ENCODE measurements around the gene EEF1AKMT1. TPM values are rescaled to one million over a fixed set of nuclear protein-coding genes. Genes with fewer than 3 reads are reported as not detected.
A peak's percentile ranks its signal among the peaks of the same experiment; 100 is the strongest.

Gene EEF1AKMT1
- total and polyA plus RNA-seq, 10 of the 15 experiments (the other 5 are each of a cell fraction or from before 2014, with no cell fraction given): 7.9 to 44.5 (median 11.0) TPM

DNA sequence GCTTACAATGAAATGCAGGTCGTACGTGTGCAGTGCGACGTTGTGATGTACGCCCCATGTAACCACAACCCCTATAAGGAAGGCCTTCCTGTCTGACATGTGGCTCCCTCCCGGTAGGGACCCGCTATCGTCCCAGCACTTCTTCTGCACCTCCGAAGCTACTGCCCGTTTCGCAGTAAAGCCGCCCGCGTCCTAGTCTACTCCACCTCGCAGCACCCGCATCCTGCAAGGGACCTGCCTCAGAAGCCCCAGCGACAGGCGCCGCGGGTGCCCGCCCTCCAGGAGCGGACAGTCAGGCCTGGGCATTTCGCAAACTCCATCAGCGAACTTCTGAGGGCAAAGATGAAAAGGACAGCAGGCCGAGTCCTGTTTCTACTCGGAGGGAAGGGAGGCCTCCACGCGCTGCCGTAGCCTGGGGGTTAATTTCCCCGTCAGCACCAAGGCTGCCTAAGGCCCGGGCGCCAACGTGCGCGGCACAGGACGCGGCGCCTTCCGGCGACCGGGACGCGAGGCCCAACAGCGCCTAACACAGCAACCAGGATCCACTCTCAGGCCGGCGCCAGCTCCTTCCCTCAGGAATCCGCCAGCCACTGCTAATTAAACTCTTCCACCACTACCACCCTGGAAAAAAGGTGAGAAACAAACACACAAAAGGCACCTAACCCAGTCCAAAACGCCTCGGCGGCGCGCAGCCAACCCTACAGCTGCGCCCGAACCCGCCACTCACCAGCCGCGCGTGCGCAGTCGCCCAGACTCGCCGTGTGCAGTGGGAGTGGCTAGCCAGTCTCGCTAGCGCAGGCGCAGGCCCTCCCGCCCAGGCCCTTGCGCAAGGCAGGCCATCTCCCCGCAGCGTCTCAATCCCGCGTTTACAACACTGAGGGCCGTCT lies at the start of gene EEF1AKMT1 (continued):
- TF ChIP-seq, protein P1, sequence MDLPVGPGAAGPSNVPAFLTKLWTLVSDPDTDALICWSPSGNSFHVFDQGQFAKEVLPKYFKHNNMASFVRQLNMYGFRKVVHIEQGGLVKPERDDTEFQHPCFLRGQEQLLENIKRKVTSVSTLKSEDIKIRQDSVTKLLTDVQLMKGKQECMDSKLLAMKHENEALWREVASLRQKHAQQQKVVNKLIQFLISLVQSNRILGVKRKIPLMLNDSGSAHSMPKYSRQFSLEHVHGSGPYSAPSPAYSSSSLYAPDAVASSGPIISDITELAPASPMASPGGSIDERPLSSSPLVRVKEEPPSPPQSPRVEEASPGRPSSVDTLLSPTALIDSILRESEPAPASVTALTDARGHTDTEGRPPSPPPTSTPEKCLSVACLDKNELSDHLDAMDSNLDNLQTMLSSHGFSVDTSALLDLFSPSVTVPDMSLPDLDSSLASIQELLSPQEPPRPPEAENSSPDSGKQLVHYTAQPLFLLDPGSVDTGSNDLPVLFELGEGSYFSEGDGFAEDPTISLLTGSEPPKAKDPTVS (IDR thresholded peaks at IDR 0.05; ENCODE audit: low read depth, low read length): no peak
- TF ChIP-seq, protein P2, sequence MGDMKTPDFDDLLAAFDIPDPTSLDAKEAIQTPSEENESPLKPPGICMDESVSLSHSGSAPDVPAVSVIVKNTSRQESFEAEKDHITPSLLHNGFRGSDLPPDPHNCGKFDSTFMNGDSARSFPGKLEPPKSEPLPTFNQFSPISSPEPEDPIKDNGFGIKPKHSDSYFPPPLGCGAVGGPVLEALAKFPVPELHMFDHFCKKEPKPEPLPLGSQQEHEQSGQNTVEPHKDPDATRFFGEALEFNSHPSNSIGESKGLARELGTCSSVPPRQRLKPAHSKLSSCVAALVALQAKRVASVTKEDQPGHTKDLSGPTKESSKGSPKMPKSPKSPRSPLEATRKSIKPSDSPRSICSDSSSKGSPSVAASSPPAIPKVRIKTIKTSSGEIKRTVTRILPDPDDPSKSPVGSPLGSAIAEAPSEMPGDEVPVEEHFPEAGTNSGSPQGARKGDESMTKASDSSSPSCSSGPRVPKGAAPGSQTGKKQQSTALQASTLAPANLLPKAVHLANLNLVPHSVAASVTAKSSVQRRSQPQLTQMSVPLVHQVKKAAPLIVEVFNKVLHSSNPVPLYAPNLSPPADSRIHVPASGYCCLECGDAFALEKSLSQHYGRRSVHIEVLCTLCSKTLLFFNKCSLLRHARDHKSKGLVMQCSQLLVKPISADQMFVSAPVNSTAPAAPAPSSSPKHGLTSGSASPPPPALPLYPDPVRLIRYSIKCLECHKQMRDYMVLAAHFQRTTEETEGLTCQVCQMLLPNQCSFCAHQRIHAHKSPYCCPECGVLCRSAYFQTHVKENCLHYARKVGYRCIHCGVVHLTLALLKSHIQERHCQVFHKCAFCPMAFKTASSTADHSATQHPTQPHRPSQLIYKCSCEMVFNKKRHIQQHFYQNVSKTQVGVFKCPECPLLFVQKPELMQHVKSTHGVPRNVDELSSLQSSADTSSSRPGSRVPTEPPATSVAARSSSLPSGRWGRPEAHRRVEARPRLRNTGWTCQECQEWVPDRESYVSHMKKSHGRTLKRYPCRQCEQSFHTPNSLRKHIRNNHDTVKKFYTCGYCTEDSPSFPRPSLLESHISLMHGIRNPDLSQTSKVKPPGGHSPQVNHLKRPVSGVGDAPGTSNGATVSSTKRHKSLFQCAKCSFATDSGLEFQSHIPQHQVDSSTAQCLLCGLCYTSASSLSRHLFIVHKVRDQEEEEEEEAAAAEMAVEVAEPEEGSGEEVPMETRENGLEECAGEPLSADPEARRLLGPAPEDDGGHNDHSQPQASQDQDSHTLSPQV (IDR thresholded peaks at IDR 0.05): no peak
- no peak for TF ChIP-seq RCOR1 (conservative IDR thresholded peaks at IDR 0.05; ENCODE audit: low read depth, low read length)
- TF ChIP-seq HDAC6 (IDR thresholded peaks at IDR 0.05; ENCODE audit: unreplicated experiment): peak; percentile 64
- TF ChIP-seq, protein P3, sequence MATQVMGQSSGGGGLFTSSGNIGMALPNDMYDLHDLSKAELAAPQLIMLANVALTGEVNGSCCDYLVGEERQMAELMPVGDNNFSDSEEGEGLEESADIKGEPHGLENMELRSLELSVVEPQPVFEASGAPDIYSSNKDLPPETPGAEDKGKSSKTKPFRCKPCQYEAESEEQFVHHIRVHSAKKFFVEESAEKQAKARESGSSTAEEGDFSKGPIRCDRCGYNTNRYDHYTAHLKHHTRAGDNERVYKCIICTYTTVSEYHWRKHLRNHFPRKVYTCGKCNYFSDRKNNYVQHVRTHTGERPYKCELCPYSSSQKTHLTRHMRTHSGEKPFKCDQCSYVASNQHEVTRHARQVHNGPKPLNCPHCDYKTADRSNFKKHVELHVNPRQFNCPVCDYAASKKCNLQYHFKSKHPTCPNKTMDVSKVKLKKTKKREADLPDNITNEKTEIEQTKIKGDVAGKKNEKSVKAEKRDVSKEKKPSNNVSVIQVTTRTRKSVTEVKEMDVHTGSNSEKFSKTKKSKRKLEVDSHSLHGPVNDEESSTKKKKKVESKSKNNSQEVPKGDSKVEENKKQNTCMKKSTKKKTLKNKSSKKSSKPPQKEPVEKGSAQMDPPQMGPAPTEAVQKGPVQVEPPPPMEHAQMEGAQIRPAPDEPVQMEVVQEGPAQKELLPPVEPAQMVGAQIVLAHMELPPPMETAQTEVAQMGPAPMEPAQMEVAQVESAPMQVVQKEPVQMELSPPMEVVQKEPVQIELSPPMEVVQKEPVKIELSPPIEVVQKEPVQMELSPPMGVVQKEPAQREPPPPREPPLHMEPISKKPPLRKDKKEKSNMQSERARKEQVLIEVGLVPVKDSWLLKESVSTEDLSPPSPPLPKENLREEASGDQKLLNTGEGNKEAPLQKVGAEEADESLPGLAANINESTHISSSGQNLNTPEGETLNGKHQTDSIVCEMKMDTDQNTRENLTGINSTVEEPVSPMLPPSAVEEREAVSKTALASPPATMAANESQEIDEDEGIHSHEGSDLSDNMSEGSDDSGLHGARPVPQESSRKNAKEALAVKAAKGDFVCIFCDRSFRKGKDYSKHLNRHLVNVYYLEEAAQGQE (IDR thresholded peaks at IDR 0.05; ENCODE audit: low read depth, low read length): no peak
- peak; percentile 19; the same call in 1 of the 2 replicates for TF ChIP-seq SPI1 (IDR thresholded peaks at IDR 0.05; ENCODE audit: borderline replicate concordance, insufficient read depth, low read depth, low read length)
- no peak for TF ChIP-seq NR2F1 (conservative IDR thresholded peaks at IDR 0.05)
- TF ChIP-seq, protein P4, sequence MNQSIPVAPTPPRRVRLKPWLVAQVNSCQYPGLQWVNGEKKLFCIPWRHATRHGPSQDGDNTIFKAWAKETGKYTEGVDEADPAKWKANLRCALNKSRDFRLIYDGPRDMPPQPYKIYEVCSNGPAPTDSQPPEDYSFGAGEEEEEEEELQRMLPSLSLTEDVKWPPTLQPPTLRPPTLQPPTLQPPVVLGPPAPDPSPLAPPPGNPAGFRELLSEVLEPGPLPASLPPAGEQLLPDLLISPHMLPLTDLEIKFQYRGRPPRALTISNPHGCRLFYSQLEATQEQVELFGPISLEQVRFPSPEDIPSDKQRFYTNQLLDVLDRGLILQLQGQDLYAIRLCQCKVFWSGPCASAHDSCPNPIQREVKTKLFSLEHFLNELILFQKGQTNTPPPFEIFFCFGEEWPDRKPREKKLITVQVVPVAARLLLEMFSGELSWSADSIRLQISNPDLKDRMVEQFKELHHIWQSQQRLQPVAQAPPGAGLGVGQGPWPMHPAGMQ (IDR thresholded peaks at IDR 0.05; ENCODE audit: borderline replicate concordance): no peak
- no peak for TF ChIP-seq ZNF24 (IDR thresholded peaks at IDR 0.05)
- peak; percentile 37; the same call in 1 of the 2 replicates for TF ChIP-seq CREM (IDR thresholded peaks at IDR 0.05; ENCODE audit: low read depth)
- TF ChIP-seq, protein P5, sequence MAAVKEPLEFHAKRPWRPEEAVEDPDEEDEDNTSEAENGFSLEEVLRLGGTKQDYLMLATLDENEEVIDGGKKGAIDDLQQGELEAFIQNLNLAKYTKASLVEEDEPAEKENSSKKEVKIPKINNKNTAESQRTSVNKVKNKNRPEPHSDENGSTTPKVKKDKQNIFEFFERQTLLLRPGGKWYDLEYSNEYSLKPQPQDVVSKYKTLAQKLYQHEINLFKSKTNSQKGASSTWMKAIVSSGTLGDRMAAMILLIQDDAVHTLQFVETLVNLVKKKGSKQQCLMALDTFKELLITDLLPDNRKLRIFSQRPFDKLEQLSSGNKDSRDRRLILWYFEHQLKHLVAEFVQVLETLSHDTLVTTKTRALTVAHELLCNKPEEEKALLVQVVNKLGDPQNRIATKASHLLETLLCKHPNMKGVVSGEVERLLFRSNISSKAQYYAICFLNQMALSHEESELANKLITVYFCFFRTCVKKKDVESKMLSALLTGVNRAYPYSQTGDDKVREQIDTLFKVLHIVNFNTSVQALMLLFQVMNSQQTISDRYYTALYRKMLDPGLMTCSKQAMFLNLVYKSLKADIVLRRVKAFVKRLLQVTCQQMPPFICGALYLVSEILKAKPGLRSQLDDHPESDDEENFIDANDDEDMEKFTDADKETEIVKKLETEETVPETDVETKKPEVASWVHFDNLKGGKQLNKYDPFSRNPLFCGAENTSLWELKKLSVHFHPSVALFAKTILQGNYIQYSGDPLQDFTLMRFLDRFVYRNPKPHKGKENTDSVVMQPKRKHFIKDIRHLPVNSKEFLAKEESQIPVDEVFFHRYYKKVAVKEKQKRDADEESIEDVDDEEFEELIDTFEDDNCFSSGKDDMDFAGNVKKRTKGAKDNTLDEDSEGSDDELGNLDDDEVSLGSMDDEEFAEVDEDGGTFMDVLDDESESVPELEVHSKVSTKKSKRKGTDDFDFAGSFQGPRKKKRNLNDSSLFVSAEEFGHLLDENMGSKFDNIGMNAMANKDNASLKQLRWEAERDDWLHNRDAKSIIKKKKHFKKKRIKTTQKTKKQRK (IDR thresholded peaks at IDR 0.05; ENCODE audit: low read depth, low read length): no peak

Measured in GM12878 (cell line).